Immature natural killer cell (primary cell): ENCODE results near the gene AICDA. TPM values are rescaled to one million over a fixed set of nuclear protein-coding genes. Genes with fewer than 3 reads are reported as not detected.
"Not testable (repeated sequence)": the region's sequence is repeated elsewhere in the genome, so short reads cannot be mapped to it uniquely, and the experiment has no call there.

ENCODE experiments used
- DNase-seq, 3 donors: peaks; one replicate each; pipeline ENCODE4 v3.0.0; 2022; ENCODE audit warnings: mixed read lengths in 1 of 3
- H3K27ac Mint-ChIP-seq, 6 donors: one replicate each; pipeline ENCODE4 v1.8.0; 2020; ENCODE audit warnings: mixed read lengths in 6 of 6, mild to moderate bottlenecking in 5 of 6, inconsistent platforms in 4 of 6, moderate library complexity in 3 of 6
- H3K27me3 Mint-ChIP-seq, 3 donors: one replicate each; pipeline ENCODE4 v1.8.0; 2020 to 2021; ENCODE audit warnings: low read depth in 3 of 3, mild to moderate bottlenecking in 3 of 3, mixed read lengths in 3 of 3, moderate library complexity in 3 of 3, inconsistent platforms in 1 of 3
- H3K36me3 Mint-ChIP-seq, 3 donors: one replicate each; pipeline ENCODE4 v1.8.0; 2020; ENCODE audit warnings: mixed read lengths in 3 of 3, inconsistent platforms in 2 of 3, mild to moderate bottlenecking in 2 of 3
- H3K4me1 Mint-ChIP-seq, 2 donors: one replicate each; pipeline ENCODE4 v1.8.0; 2020; ENCODE audit warnings: inconsistent platforms in 2 of 2, mild to moderate bottlenecking in 2 of 2, mixed read lengths in 2 of 2, moderate library complexity in 1 of 2
- H3K4me3 Mint-ChIP-seq, 5 donors: one replicate each; pipeline ENCODE4 v1.8.0; 2020; ENCODE audit warnings: mild to moderate bottlenecking in 5 of 5, mixed read lengths in 5 of 5, inconsistent platforms in 3 of 5, moderate library complexity in 3 of 5
- H3K9me3 Mint-ChIP-seq, 6 donors: one replicate each; pipeline ENCODE4 v1.8.0; 2020; ENCODE audit warnings: mild to moderate bottlenecking in 6 of 6, mixed read lengths in 6 of 6, inconsistent platforms in 4 of 6, moderate library complexity in 3 of 6
- polyA plus RNA-seq, 3 donors: library from polyadenylated mRNA; unstranded; fragments of 300-500 nt; fragmentation: Illumina TruSeq; gene quantifications; one replicate each; pipeline ENCODE4 v1.2.3, GENCODE V29; 2021

The AICDA gene
- polyA plus RNA-seq, 3 donors from 2014 or later: not detected

DNA sequence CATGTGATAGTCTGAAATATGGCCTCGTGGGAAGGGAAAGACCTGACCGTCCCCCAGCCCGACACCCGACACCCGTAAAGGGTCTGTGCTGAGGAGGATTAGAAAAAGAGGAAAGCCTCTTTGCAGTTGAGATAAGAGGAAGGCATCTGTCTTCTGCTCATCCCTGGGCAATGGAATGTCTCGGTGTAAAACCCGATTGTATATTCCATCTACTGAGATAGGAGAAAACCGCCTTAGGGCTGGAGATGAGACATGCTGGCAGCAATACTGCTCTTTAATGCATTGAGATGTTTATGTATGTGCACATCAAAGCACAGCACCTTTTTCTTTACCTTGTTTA, 23.3 kb upstream of the AICDA start:
- not testable (repeated sequence) for H3K36me3 Mint-ChIP-seq, DNase-seq, H3K27ac Mint-ChIP-seq, H3K27me3 Mint-ChIP-seq, H3K4me1 Mint-ChIP-seq, H3K9me3 Mint-ChIP-seq, H3K4me3 Mint-ChIP-seq

DNA sequence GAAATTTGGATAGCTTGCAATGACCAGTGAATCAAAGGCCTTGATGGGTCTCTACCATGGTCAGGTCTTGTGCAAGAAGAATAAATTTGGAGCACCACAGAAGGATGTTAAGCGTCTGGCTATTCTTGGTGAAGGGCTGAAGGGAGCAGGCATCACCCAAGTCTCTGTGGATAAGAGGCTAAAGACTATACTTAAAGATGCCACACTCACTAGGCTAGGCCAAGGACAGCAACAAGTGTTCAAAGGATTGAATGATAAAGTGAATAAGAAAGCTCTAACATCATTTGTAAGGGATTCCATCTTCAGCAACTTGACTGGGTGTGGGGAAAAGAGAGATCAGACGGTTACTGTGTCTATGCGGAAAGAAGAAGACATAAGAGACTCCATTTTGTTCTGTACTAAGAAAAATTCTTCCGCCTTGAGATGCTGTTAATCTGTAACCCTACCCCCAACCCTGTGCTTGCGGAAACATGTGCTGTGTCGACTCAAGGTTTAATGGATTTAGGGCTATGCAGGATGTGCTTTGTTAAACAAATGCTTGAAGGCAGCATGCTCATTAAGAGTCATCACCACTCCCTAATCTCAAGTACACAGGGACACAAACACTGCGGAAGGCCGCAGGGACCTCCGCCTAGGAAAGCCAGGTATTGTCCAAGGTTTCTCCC, 22.8 kb upstream of the AICDA start:
- not testable (repeated sequence) for DNase-seq, H3K4me3 Mint-ChIP-seq, H3K27ac Mint-ChIP-seq, H3K9me3 Mint-ChIP-seq, H3K4me1 Mint-ChIP-seq, H3K27me3 Mint-ChIP-seq, H3K36me3 Mint-ChIP-seq

DNA sequence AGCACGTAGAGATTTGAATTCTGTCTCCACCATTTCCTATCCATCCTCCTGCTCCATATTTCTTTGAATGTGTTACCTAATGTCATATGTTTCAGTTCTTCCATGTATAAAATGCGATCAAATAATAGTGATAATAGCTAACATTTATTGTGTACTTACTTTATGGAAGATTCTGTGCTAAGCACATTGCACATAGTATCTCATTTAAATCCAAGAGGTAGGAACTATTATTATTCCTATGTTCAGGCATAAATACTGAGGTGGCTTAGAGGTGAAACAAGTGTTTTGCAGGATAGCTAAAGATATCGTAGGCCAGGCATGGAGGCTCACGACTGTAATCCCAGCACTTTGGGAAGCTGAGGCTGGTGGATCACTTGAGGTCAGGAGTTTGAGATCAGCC, 17.5 kb upstream of the AICDA start:
- no peak overlapping the region for H3K27ac Mint-ChIP-seq
- no peaks in the 10 kb centered on the region for H3K36me3 Mint-ChIP-seq
- no peak for DNase-seq
- no peaks in the 10 kb centered on the region for H3K4me1 Mint-ChIP-seq
- H3K27me3 Mint-ChIP-seq: peaks cover 0 to 4% (median 4%) of the 10 kb centered on the region in 3 donors
- no peaks in the 10 kb centered on the region for H3K9me3 Mint-ChIP-seq
- no peak overlapping the region for H3K4me3 Mint-ChIP-seq

DNA sequence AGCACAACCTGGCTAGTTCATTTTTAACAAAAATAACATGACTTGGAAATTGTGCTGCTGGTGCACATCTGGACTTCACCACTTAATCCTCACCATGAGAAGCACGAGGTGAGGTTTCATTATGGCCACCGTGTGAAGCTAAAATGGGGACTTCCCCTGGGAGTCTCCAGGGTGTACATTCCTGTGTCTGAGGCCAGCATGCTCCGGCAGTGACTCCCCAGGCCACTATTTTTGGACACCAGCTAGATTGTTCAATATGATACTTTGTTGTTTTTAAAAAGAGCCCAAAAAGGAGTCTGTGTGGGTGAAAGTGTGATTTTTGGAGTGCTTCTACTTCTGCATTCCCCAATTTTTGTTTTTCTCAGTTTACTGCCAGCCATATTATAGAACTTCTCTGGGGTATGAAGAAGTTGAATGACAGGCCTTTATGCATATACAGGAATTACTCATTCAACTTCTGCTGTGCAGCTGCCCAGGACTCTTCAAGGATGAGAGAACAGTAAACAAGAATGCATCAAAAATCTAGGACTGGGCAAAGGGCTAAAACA, 16.9 kb upstream of the AICDA start:
- Mint-ChIP-seq H3K27me3 (peaks cover 0 to 4% (median 4%) of the 10 kb centered on the region in 3 donors), H3K4me1 (no peaks in the 10 kb centered on the region), H3K4me3 (no peak overlapping the region), H3K9me3 (no peaks in the 10 kb centered on the region), H3K27ac (no peak overlapping the region), H3K36me3 (no peaks in the 10 kb centered on the region)
- DNase-seq: no peak

DNA sequence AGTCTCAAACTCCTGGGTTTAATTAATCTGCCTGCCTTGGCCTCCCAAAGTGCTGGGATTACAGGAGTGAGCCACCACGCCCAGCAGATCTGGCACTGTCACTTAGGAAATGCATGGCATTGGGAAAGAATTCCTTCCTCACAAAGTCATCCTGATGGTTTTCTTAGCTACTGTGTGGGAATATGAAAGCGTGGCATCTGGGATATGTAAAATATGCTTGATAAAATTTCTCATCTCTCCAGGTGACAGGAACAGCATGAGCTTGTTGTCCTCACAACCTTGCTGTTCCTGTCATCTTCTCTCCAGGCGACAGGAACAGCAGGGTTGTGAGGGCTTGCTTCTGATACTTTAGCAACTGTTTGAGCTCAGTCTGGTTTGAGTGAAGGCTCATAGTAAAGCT, 16.1 kb upstream of the AICDA start:
- no peaks in the 10 kb centered on the region for H3K4me1 Mint-ChIP-seq
- H3K27me3 Mint-ChIP-seq: peaks cover 0 to 4% (median 4%) of the 10 kb centered on the region in 3 donors
- H3K9me3 Mint-ChIP-seq: no peaks in the 10 kb centered on the region
- no peak overlapping the region for H3K27ac Mint-ChIP-seq
- no peak for DNase-seq
- no peak overlapping the region for H3K4me3 Mint-ChIP-seq
- no peaks in the 10 kb centered on the region for H3K36me3 Mint-ChIP-seq

DNA sequence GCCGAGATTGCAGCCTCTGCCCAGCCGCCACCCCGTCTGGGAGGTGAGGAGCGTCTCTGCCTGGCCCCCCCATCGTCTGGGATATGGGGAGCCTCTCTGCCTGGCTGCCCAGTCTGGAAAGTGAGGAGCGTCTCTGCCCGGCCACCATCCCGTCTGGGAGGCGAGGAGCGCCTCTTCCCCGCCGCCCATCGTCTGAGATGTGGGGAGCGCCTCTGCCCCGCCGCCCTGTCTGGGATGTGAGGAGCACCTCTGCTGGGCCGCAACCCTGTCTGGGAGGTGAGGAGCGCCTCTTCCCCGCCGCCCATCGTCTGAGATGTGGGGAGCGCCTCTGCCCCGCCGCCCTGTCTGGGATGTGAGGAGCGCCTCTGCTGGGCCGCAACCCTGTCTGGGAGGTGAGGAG, 12.1 kb upstream of the AICDA start:
- not testable (repeated sequence) for H3K27ac Mint-ChIP-seq, H3K36me3 Mint-ChIP-seq, H3K4me1 Mint-ChIP-seq, H3K27me3 Mint-ChIP-seq, DNase-seq, H3K9me3 Mint-ChIP-seq, H3K4me3 Mint-ChIP-seq

DNA sequence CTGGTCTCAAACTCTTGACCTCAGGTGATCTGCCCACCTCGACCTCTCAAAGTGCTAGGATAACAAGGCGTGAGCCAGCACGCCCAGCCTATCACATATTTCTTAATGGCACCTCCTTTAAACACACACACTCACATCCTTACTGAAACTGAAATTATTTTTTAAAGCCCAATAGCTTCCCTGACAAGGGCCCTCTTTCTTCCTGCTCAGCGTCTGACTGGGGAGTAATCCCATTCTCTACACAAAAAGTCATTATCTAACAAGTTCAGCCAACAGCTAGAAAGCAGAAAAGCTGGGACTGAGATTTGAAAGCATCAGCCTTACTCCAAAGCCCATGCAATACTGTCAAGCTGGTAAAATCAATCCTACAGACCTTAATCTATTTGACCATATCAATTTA, 10.0 kb upstream of the AICDA start:
- no peak overlapping the region for H3K27ac Mint-ChIP-seq
- peaks cover 2 to 5% (median 4%) of the 10 kb centered on the region in 3 donors for H3K27me3 Mint-ChIP-seq
- H3K9me3 Mint-ChIP-seq: peaks cover 0 to 1% (median 0%) of the 10 kb centered on the region in 6 donors
- no peaks in the 10 kb centered on the region for H3K4me1 Mint-ChIP-seq
- no peak overlapping the region for H3K4me3 Mint-ChIP-seq
- H3K36me3 Mint-ChIP-seq: peaks cover 0 to 4% (median 0%) of the 10 kb centered on the region in 3 donors
- no peak for DNase-seq

DNA sequence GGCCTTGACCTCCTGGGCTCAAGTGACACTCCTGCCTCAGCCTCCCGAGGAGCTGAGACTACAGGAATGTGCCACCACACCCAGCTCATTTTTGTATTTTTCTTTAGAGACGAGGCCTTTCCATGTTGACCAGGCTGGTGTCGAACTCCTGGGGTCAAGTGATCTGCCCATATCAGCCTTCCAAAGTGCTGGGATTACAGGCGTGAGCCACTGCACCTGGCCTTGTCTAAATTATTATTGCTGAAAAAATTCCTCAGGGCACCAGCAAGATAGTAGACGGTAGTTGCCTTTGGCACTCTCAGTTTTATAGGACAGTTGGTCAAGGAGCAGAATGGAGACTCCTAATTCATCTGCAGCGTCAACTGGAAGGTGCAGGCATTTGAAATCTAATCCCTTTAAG, 2.5 kb upstream of the AICDA start:
- Mint-ChIP-seq H3K27me3 (peaks cover under 1 to 16% (median 9%) of the 10 kb centered on the region in 3 donors), H3K9me3 (no peaks in the 10 kb centered on the region), H3K27ac (no peak overlapping the region), H3K4me3 (no peak overlapping the region), H3K4me1 (no peaks in the 10 kb centered on the region), H3K36me3 (no peaks in the 10 kb centered on the region)
- DNase-seq: no peak

DNA sequence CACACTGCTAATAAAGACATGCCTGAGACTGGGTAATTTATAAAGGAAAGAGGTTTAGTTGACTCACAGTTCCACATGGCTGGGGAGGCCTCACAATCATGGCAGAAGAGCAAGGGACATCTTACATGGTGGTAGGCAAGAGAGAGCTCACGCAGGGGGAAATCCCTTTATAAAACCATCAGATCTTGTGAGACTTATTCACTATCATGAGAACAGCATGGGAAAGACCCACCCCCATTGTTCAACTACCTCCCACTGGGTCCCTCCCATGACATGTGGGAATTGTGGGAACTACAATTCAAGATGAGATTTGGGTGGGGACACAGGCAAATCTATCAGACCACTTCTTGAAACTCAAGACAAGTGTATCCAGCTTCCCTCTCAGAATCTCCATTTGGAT, 1.2 kb upstream of the AICDA start:
- not testable (repeated sequence) for H3K27ac Mint-ChIP-seq, H3K4me1 Mint-ChIP-seq, H3K9me3 Mint-ChIP-seq, DNase-seq, H3K4me3 Mint-ChIP-seq, H3K36me3 Mint-ChIP-seq
- H3K27me3 Mint-ChIP-seq: peaks cover 0 to 11% (median 9%) of the 10 kb centered on the region in 3 donors

DNA sequence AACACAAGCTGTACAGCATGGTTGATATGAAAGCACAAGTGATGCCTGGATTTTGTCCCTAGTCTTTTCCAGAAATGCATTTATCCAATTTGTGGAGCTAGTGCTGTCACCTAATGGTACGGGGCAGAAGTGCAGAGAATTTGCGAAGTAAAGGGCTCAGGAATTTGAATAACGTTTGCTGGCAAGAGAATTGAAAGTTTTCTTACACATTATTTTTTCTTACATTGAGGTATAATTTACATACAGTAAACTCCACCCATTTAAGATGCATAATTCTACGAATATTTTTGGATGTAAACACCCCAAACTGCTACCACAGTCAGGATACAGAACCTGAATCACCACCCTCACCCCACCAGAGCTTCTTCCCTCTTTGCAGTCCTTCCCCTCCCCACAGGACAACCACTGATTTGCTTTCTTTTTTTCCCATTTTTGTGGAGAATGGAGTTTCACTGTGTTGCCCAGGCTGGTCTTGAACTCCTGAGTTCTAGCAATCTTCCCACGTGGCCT, 3.5 kb downstream of the AICDA start:
- H3K9me3 Mint-ChIP-seq: no peaks in the 10 kb centered on the region
- no peak overlapping the region for H3K27ac Mint-ChIP-seq
- peaks cover 3 to 7% (median 5%) of the 10 kb centered on the region in 3 donors for H3K27me3 Mint-ChIP-seq
- peak overlapping the region in 2 of 5 donors; percentile 50 to 56 for H3K4me3 Mint-ChIP-seq
- DNase-seq: no peak
- H3K36me3 Mint-ChIP-seq: no peaks in the 10 kb centered on the region
- peaks cover 0 to 7% of the 10 kb centered on the region in 2 donors for H3K4me1 Mint-ChIP-seq

DNA sequence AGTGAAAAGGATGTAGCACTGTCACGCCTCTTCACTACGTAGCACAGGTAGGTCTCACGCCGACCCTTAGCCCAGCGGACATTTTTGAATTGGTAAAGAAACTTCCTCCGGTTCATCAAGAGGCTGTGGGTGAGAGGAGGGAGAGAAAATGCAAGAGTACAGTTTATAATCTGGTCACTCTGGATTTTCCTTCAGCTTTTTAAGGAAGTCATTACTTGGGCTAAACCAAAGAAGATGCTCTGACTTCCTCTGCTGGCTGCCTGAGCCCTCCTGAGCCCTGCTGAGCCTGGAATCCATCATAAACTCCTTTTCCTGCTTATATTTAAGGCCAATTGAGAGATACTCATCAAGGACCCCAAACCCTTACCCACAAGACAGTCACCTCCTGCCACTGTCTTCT, 5.8 kb downstream of the AICDA start:
- H3K9me3 Mint-ChIP-seq: no peaks in the 10 kb centered on the region
- no peak overlapping the region for H3K4me3 Mint-ChIP-seq
- H3K36me3 Mint-ChIP-seq: no peaks in the 10 kb centered on the region
- peaks cover 3 to 9% (median 7%) of the 10 kb centered on the region in 3 donors for H3K27me3 Mint-ChIP-seq
- peaks cover 0 to 7% of the 10 kb centered on the region in 2 donors for H3K4me1 Mint-ChIP-seq
- H3K27ac Mint-ChIP-seq: no peak overlapping the region
- DNase-seq: no peak

DNA sequence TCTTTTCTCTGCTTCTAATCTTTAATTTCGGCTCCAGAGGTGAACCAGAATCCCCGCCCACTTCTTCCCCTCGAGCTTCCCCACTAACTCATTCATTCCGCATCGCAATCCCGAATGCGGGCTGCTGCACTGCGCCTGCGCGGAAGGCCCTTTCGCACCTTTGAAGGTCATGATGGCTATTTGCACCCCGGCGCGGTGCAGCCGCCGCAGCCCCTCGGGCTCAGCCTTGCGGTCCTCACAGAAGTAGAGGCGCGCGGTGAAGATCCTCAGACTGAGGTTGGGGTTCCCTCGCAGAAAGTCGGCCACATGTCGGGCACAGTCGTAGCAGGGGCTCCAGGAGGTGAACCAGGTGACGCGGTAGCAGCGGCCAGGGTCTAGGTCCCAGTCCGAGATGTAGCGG, 7.6 kb downstream of the AICDA start:
- Mint-ChIP-seq H3K4me3 (no peak overlapping the region), H3K27me3 (peaks cover 0 to 15% (median 7%) of the 10 kb centered on the region in 3 donors), H3K9me3 (no peaks in the 10 kb centered on the region), H3K4me1 (peaks cover 0 to 7% of the 10 kb centered on the region in 2 donors), H3K27ac (no peak overlapping the region), H3K36me3 (no peaks in the 10 kb centered on the region)
- DNase-seq: no peak

DNA sequence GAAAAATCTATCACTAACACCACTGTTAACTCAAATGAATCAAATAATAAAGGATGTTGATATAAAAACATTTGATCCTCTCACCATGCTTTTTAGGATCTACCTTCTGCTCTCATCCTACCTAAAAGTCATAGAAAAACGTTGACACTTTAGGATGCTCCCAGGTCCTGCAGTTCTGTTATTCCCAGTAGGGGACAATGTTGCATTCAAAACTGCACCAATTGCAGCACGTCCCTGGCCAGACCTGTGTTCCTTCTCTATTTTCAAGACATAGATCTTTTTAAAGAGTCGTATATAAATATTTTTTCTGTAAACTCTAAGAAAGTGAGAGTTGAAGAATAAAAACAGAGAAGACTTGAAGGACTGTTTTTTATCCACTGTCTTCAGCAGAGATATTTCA, 8.8 kb downstream of the AICDA start:
- H3K4me3 Mint-ChIP-seq: no peak overlapping the region
- no peaks in the 10 kb centered on the region for H3K36me3 Mint-ChIP-seq
- peaks cover 0 to 16% (median 7%) of the 10 kb centered on the region in 3 donors for H3K27me3 Mint-ChIP-seq
- DNase-seq: no peak
- no peaks in the 10 kb centered on the region for H3K9me3 Mint-ChIP-seq
- H3K27ac Mint-ChIP-seq: no peak overlapping the region
- no peaks in the 10 kb centered on the region for H3K4me1 Mint-ChIP-seq

DNA sequence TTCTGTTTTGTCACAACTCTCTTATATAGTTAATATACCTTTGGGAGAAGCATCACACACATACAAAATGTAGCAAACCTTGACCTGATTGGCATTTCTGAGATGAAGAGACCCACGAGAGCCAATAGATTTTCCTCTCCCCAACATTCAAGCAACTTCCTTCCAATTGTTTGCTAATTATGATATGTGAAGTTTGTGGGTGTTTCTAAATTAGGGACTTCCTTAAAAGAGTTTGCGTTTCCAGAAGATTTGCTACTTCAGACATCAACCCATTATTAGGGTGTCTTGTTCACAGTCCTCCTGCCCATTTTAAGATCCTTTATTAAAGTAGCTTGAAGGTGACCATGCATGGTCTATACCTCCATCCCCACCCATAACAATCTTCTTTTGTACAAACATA, 9.4 kb downstream of the AICDA start:
- no peaks in the 10 kb centered on the region for H3K9me3 Mint-ChIP-seq
- peaks cover 0 to 17% (median 7%) of the 10 kb centered on the region in 3 donors for H3K27me3 Mint-ChIP-seq
- H3K4me1 Mint-ChIP-seq: no peaks in the 10 kb centered on the region
- H3K4me3 Mint-ChIP-seq: no peak overlapping the region
- H3K27ac Mint-ChIP-seq: no peak overlapping the region
- H3K36me3 Mint-ChIP-seq: no peaks in the 10 kb centered on the region
- no peak for DNase-seq

DNA sequence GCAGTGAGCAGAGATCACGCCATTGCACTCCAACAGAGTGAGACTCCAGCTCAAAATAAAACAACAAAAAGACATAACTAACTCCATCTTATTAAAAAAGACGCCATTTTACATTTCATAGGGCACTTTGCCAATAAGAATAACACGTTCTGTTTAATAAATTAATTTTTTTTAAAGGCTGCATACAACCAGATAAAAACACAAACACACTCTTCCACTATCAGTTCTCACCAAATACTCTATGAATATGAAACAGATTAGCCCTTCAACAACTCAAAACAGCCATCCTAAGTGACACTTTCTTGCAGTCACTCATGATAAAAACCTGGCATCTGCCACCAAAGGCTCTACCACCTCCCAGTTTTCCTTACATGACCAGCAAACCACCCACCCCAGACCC, 16.1 kb downstream of the AICDA start:
- DNase-seq: no peak
- Mint-ChIP-seq H3K36me3 (no peaks in the 10 kb centered on the region), H3K27ac (no peak overlapping the region), H3K9me3 (no peaks in the 10 kb centered on the region), H3K4me3 (no peak overlapping the region), H3K4me1 (no peaks in the 10 kb centered on the region), H3K27me3 (peaks cover 0 to 8% (median 4%) of the 10 kb centered on the region in 3 donors)
